HG02798 (cell line): ENCODE results near the gene TTLL11.
"Not testable (repeated sequence)": the region's sequence is repeated elsewhere in the genome, so short reads cannot be mapped to it uniquely, and the experiment has no call there.

Experiments used
- ATAC-seq: cut with Tn5 transposase; IDR thresholded peaks from one replicate; pipeline ENCODE4 v1.9.1; 2021; ENCODE audit warnings: mild to moderate bottlenecking; ENCODE audit not compliant: unreplicated experiment, poor library complexity

Gene TTLL11

GRCh38 chr9:122087406-122088200, 5.5 kb downstream of the TTLL11 start:
- no peak for ATAC-seq

DNA sequence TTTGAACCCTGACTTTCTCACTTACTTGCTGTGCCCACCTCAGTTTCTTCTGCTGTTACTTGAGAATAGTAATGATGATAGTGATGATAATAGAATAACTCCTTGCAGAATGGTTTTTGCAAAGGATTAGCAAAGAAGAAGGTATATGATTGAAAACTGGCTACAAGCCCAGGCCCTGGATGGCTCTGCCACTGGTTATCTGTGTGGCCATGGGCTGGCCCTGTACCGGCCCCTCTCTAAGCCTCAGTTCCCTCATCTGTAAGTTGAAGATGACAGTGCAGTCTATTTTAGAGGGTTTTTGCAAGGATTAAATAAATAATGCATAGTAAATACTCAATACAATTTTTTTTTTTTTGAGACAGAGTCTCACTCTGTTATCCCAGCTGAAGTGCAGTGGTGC, 6.2 kb downstream of the TTLL11 start:
- no peak for ATAC-seq

DNA sequence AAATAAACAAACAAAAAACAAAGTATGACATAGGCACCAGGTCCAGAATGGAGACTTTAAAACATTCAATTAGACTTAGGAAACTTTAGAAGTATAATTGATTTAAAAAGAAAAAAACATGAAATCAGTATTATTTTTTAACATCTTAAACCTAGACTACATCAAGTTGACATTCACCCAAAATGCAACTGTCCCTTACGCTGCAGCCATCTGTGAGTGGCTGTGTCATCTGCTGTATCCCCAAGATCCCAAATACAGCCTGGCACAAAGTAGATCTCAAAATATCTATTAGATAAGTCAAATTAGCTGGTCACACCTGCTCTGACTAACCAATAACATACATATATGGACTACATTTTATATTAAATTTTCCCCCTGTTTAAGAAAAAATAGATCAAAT, 7.8 kb downstream of the TTLL11 start:
- no peak for ATAC-seq

DNA sequence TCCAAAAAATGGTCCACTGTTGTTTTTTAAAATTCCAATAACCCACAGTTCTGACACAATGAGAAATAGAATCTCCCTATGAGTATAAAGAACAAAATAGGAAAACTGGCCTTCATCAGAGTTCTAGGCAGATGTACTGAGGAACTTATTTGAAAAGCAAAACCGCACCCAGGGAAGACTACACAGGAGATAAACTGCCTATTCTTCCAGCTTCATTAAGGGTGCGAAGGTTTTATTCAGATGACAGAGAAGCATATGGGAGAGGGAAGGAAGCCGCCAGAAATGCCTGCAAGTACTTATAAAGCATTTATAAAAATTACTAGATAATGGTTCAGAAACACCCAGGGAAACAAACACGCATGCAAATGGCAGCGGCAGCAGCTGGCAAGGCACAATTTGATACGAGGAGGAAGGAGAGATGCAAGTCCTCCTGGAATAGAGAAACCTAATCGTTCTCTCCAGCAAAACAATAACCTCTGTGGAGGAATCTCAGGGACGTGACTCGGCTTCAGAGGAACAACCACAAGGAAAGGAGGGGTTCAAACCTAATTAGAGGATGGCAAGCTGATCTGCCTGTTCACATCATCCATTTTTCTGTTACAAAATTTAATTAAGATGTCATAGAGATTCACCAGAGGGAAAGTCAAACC, 9.0 kb downstream of the TTLL11 start:
- no peak for ATAC-seq

- ATAC-seq: no peak
Measured at GRCh38 chr9:122080986-122081385, 12.1 kb downstream of the TTLL11 start.

DNA sequence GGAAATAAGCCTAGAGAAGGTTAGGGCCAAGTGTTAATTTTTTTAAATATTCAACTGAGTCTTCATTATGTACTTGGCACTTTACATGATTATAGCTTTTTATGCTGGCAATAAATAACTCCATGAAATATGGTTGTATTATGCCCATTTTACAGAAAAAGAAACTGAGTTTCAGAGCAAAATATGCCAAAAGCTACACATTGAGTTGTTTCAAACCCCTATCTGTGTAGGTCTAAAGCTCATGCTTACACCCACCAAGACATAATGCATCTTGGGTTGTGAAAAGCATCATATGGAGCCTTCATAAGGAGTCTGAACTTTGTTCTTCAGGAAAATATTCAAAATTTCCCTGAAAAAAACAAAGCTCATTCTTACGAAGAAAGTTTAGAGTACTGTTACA, 14.6 kb downstream of the TTLL11 start:
- no peak for ATAC-seq

GRCh38 chr9:122076773-122077172, 16.3 kb downstream of the TTLL11 start:
- no peak for ATAC-seq

DNA sequence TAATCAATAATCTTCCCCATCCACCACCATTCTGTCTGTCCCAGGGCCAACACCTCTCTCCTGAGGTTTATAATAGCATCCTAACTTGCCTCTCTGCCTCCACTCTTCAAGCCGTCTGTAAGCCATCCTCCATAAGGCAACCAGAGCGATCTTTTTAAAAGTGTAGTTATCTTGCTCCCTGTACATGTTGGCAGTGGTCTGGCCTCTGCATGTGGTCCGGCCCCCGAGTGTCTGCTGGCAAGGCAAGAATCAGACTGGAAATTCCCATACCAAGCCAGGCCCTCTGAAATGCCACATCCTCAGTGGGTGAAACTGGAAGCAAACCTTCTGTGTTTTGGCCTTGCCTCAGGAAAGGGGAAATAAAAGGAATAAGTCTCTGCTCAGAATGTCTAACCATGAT, 17.0 kb downstream of the TTLL11 start:
- no peak for ATAC-seq

DNA sequence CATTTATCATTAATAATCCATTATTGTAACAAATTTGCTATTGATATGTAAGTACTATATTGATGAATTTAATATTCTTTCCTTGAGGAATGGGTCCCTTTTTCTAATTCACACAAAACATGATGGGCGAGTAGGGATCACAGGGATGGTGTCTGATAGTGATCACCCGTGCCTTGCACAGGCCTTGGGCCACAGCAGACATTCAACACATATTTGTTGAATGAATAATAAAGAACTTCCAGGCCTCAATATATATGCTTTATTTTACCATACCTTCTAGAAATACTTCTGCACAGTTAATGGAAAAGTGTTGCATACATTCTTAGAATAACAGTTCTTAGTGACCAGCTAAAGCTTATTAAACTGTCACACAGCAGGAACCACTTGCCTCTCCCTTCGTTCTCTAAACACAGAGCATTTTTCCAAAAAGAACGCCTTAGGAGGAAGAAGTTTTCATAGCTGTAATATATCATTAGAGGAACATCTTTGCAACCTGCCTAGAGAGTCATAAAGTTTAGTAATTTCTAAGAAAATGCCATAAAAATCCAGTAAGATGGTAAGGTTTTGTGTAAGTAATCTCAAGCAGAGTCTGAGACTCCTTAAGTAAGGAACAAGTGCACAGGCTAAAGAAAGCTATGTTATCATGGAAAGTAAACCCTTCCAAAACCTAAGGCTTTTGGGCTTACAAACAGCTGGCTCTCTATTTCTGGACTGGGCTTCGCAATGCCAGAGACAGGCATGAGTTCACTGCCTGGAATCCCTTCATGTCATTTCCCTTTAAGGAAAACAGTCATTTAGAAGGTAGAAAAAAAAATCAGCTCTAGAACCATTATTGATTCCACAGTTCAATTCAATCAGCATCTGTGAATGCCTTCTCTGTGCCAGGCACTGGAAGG, 17.7 kb downstream of the TTLL11 start:
- no peak for ATAC-seq

- ATAC-seq: no peak
Measured at GRCh38 chr9:122071715-122072114, 21.4 kb downstream of the TTLL11 start.

DNA sequence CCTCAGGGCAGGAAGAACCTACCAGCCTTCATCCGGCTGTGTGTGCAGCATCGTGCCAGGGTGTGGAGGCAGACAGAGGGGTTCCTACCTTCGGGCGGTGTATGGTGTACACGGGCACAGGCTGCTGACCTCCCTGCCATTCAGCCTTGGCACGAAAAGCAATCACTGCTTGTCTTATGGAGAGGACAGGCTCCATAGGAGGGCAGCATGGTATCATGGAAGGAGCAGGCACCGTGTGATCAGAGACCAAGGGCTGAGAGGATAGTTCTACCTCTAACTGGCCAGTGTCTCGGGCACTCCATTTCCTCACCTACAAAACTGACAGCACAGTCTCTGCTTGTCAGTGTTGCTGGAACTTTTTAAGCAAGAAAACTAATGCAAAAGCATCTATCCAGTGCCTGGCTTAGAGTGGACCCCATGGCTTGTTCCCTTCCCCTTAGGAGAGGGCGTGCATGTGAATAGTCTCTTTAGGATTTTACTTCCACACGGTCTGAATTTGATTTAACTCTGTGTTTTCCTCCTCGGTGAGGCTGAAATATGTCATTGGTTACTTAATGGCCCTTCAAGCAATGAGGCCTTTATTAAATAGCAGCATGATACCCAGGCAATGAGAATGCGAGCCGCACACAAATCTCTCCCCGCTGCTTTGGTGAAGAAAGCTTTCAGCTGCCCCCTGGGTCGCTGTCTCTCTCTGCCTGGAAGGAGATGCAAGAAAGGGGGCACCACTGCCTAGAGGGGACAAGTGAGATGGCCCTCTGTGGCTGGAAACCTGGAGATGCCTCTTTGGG, 22.2 kb downstream of the TTLL11 start:
- no peak for ATAC-seq

DNA sequence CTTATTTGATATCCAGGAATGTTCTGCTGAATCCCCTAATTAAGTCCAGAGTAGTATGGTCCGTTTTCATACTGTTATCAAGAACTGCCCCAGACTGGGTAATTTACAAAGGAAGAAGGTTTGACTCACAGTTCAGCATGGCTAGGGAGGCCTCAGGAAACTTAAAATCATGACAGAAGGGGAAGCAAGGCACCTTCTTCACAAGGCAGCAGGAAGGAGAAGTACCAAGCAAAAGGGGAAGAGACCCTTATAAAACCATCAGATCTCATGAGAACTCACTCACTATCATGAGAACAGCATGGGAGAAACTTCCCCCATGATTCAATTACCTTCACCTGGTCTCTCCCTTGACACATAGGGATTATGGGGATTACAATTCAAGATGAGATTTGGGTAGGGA, 26.4 kb downstream of the TTLL11 start:
- not testable (repeated sequence) for ATAC-seq

GRCh38 chr9:122065923-122066629, 27.0 kb downstream of the TTLL11 start:
- no peak for ATAC-seq

GRCh38 chr9:122060481-122060880, 32.6 kb downstream of the TTLL11 start:
- ATAC-seq: no peak

GRCh38 chr9:122059955-122060324, 33.2 kb downstream of the TTLL11 start:
- ATAC-seq: no peak

GRCh38 chr9:122059214-122059954, 33.7 kb downstream of the TTLL11 start:
- no peak for ATAC-seq

DNA sequence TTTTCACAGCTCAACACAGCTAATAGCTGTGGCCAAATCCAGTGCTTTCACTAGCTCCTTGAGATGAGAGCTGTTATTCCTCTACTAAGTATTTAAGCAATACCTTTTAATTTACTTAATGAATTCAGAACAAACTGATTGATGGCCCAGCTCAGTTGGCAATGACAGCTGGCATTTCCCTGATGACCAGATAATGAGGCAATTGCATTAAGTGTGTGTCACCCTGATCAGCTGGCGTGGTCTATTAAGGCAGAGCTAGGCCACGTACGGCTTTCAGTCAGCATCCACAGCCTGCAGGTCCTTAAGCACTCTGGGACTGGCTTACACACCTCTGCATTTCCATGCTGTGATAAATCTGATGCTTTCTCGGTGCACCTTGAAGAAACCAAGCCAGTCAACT, 34.4 kb downstream of the TTLL11 start:
- ATAC-seq: no peak

- ATAC-seq: no peak
Measured at GRCh38 chr9:122058051-122058450, 35.1 kb downstream of the TTLL11 start.

GRCh38 chr9:122057211-122057610, 35.9 kb downstream of the TTLL11 start:
- ATAC-seq: no peak
